CD14-positive monocyte (primary cell): ENCODE results near the gene ANGPTL8. TPM values are rescaled to one million over a fixed set of nuclear protein-coding genes. Genes with fewer than 3 reads are reported as not detected.

ENCODE experiments used
- DNase-seq, 3 donors: peaks; one replicate each; pipeline ENCODE4 v3.0.0-alpha.2; 2011 to 2022
- H2AFZ ChIP-seq: 2 replicates; pipeline ENCODE4 v1.6.0; 2012; ENCODE audit warnings: mild to moderate bottlenecking, low read depth, low read length, inconsistent platforms; ENCODE audit not compliant: insufficient read depth, poor library complexity, severe bottlenecking
- H3K27ac ChIP-seq, 2 donors: 1 replicate in 1 of 2; 2 replicates in 1 of 2; pipeline ENCODE4 v1.5.1; 2012 to 2013; ENCODE audit warnings: low read length in 2 of 2, control low read depth in 1 of 2, inconsistent platforms in 1 of 2, low read depth in 1 of 2, mild to moderate bottlenecking in 1 of 2
- H3K27me3 ChIP-seq, 2 donors: one replicate each; pipeline versions ENCODE4 v1.6.0 to v1.6.1; 2011 to 2013; ENCODE audit warnings: low read length in 2 of 2; ENCODE audit not compliant: control insufficient read depth in 2 of 2, insufficient read depth in 2 of 2
- H3K36me3 ChIP-seq, 2 donors: replicated peaks in 1 of 2; 1 replicate in 1 of 2; 2 replicates in 1 of 2; pipeline versions ENCODE4 v1.5.1 to v1.6.1; 2012 to 2013; ENCODE audit warnings: low read length in 2 of 2, control low read depth in 1 of 2, inconsistent platforms in 1 of 2, mild to moderate bottlenecking in 1 of 2; ENCODE audit not compliant: insufficient read depth in 2 of 2, control insufficient read depth in 1 of 2
- H3K4me1 ChIP-seq, 2 donors: 1 replicate in 1 of 2; 2 replicates in 1 of 2; pipeline versions ENCODE4 v1.5.1 to v1.6.1; 2012 to 2013; ENCODE audit warnings: low read length in 2 of 2, control low read depth in 1 of 2, inconsistent platforms in 1 of 2, mild to moderate bottlenecking in 1 of 2, moderate library complexity in 1 of 2; ENCODE audit not compliant: insufficient read depth in 2 of 2, control insufficient read depth in 1 of 2
- H3K4me2 ChIP-seq: replicated peaks from 2 replicates; pipeline ENCODE3; 2012; ENCODE audit warnings: low read length, moderate library complexity, mild to moderate bottlenecking; ENCODE audit not compliant: poor library complexity, severe bottlenecking; ENCODE audit errors: extremely low read depth
- H3K4me3 ChIP-seq, 3 experiments: fragments of 200-600 bp in 1 of 3; sonication (generic) in 1 of 3; replicated peaks in 1 of 3; 1 replicate in 2 of 3; 2 replicates in 1 of 3; pipeline ENCODE4 v1.5.1; 2011 to 2013; ENCODE audit warnings: low read length in 3 of 3, mild to moderate bottlenecking in 3 of 3, control low read depth in 2 of 3, low read depth in 2 of 3, inconsistent platforms in 1 of 3, moderate library complexity in 1 of 3
- H3K79me2 ChIP-seq: 2 replicates; pipeline ENCODE4 v1.6.0; 2012; ENCODE audit warnings: mild to moderate bottlenecking, control low read depth, inconsistent platforms, low read length, moderate library complexity; ENCODE audit not compliant: insufficient read depth
- H3K9ac ChIP-seq: 2 replicates; pipeline ENCODE4 v1.6.0; 2017; ENCODE audit warnings: low read length, mild to moderate bottlenecking; ENCODE audit not compliant: insufficient read depth, poor library complexity, severe bottlenecking
- H3K9me3 ChIP-seq, 2 donors: replicated peaks in 1 of 2; 1 replicate in 1 of 2; 2 replicates in 1 of 2; pipeline versions ENCODE4 v1.5.1 to v1.6.1; 2012 to 2013; ENCODE audit warnings: low read length in 2 of 2, control low read depth in 1 of 2; ENCODE audit not compliant: control insufficient read depth in 1 of 2, insufficient read depth in 1 of 2
- H4K20me1 ChIP-seq: 2 replicates; pipeline ENCODE4 v1.6.0; 2012; ENCODE audit warnings: mild to moderate bottlenecking, low read length, control low read depth, moderate library complexity; ENCODE audit not compliant: insufficient read depth
- H3K27ac Mint-ChIP-seq, 7 donors: one replicate each; pipeline ENCODE4 v1.8.0; 2020; ENCODE audit warnings: mild to moderate bottlenecking in 7 of 7, mixed read lengths in 7 of 7, moderate library complexity in 6 of 7, inconsistent platforms in 2 of 7
- H3K27me3 Mint-ChIP-seq, 3 donors: one replicate each; pipeline ENCODE4 v1.8.0; 2021 to 2022; ENCODE audit warnings: low read depth in 3 of 3, mild to moderate bottlenecking in 3 of 3, mixed read lengths in 3 of 3, moderate library complexity in 3 of 3, inconsistent platforms in 1 of 3
- H3K36me3 Mint-ChIP-seq, 2 donors: one replicate each; pipeline ENCODE4 v1.8.0; 2020; ENCODE audit warnings: mixed read lengths in 2 of 2, inconsistent platforms in 1 of 2, mild to moderate bottlenecking in 1 of 2
- H3K4me1 Mint-ChIP-seq: one replicate; pipeline ENCODE4 v1.8.0; 2020; ENCODE audit warnings: mild to moderate bottlenecking, mixed read lengths
- H3K4me3 Mint-ChIP-seq, 2 donors: one replicate each; pipeline ENCODE4 v1.8.0; 2020; ENCODE audit warnings: mild to moderate bottlenecking in 2 of 2, mixed read lengths in 2 of 2, moderate library complexity in 1 of 2
- H3K9me3 Mint-ChIP-seq, 7 donors: one replicate each; pipeline ENCODE4 v1.8.0; 2020 to 2022; ENCODE audit warnings: mixed read lengths in 7 of 7, mild to moderate bottlenecking in 6 of 7, moderate library complexity in 6 of 7, inconsistent platforms in 2 of 7
- CTCF ChIP-seq: fragments of 200-600 bp; IDR thresholded peaks from one replicate; pipeline ENCODE4 v1.8.0; 2022; ENCODE audit warnings: antibody characterized with exemption, mild to moderate bottlenecking
- WGBS: methylation state at CpG from one replicate; pipeline ENCODE4 v1.1.5; 2013; ENCODE audit warnings: missing lambda C conversion rate; ENCODE audit not compliant: insufficient coverage; 5-methylcytosine and 5-hydroxymethylcytosine counted together
- intact Hi-C, 2 donors: fragments of 100-400 bp; cut with micrococcal nuclease; formaldehyde crosslinking; loops; one replicate each; pipeline versions ENCODE4 v1.15.0 to v1.15.1; 2023
- polyA plus RNA-seq, 3 donors: library from polyadenylated mRNA; depleted of rRNA in 1 of 3; unstranded in 2 of 3; stranded (reverse) in 1 of 3; fragments of 300-500 nt in 2 of 3; fragments of >200 nt in 1 of 3; fragmentation: Illumina TruSeq in 2 of 3; gene quantifications; 1 replicate in 2 of 3; 2 replicates in 1 of 3; pipeline ENCODE4 v1.2.3, GENCODE V29; 2012 to 2021

ANGPTL8 gene
- polyA plus RNA-seq, 3 donors: not detected

DNA sequence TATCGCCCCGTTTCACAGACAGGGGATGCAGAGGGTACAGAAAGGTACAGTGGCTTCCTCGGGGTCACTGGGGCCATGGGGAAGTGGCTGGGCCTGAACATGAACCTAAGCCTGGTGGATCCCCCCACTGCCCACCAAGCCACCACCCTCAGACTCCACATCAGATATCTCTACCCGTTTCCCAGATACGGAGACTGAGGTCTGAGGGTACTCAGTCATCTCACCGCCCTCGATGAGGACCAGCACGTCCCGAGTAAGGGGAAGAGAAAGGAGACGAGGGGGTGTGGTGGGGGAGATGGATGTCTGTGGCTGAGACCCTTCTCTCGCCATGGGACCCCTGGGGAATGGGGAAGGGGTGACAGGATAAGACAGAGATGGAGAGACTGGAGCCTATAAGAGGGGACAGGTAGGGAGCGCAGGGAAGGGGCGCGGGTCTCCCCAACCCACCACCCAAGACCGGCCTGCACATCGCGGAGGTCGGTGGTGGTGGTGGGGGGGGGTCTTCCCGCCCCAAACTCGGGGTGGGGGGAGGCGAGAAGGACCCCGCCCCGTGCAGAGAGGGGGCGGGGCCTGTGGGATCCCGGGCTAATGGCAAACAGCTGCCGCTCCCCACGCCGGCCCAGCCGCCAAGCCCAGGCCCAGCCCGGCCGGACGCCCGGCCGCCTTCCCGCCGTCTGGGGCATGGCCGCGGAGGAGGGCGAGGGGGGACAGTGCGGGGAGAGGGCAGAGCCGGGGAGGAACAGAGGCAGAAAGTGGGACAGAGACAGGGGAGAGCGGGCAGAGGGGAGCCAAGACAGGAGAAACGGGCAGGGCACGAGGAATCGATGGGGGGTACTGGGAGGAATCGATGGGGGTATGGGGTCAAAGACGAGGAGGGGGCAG lies 42.8 kb upstream of the ANGPTL8 start:
- Mint-ChIP-seq H3K4me3 (peak overlapping the region; percentile 76 to 87), H3K4me1 (peaks cover 23% of the 10 kb centered on the region), H3K27ac (peak overlapping the region in 2 of 7 donors; percentile 53 to 70), H3K9me3 (peaks cover 0 to 6% (median 3%) of the 10 kb centered on the region in 7 donors), H3K36me3 (peaks cover 0 to 3% of the 10 kb centered on the region in 2 donors), H3K27me3 (peaks cover 0 to 17% (median 7%) of the 10 kb centered on the region in 3 donors)
- 8% methylated on average over 37 of the region's 47 CpGs for WGBS
- H3K4me1 ChIP-seq: peaks cover 22 to 31% of the 10 kb centered on the region in 2 donors
- intact Hi-C loops: loop anchor here in 1 of 2 donors (5.0 kb wide), 1 partner anchor 39 kb away; the partner anchor contains the start of gene SPC24
- peak overlapping the region; percentile 83 for H2AFZ ChIP-seq
- no peak for TF ChIP-seq CTCF
- peaks cover 0 to 2% of the 10 kb centered on the region in 2 donors for H3K9me3 ChIP-seq
- H3K27ac ChIP-seq: no peak overlapping the region
- H3K4me2 ChIP-seq: peak overlapping the region; percentile 95
- no peak for DNase-seq
- peak overlapping the region; percentile 23 to 76 (median 48) for H3K4me3 ChIP-seq
- no peaks in the 10 kb centered on the region for H3K79me2 ChIP-seq
- H4K20me1 ChIP-seq: no peaks in the 10 kb centered on the region
- no peaks in the 10 kb centered on the region for H3K36me3 ChIP-seq
- H3K9ac ChIP-seq: peak overlapping the region; percentile 36
- peaks cover 0 to 5% of the 10 kb centered on the region in 2 donors for H3K27me3 ChIP-seq

- H3K4me2 ChIP-seq: peak within 1 kb of the TSS; percentile 95
- H3K9me3 Mint-ChIP-seq: peaks cover 0 to 2% (median 0%) of the 10 kb centered on the region in 7 donors
- no peaks in the 10 kb centered on the region for H3K79me2 ChIP-seq
- H3K27ac ChIP-seq: peak within 1 kb of the TSS in 1 of 2 donors; percentile 48
- peaks cover 22 to 31% of the 10 kb centered on the region in 2 donors for H3K4me1 ChIP-seq
- peak within 1 kb of the TSS; percentile 48 to 76 (median 61) for H3K4me3 ChIP-seq
- H3K36me3 Mint-ChIP-seq: peaks cover 0 to 3% of the 10 kb centered on the region in 2 donors
- DNase-seq: peak; percentile 60 to 71 (median 67)
- no peak for TF ChIP-seq CTCF
- peak within 1 kb of the TSS; percentile 47 for H3K9ac ChIP-seq
- H3K4me1 Mint-ChIP-seq: peaks cover 22% of the 10 kb centered on the region
- H4K20me1 ChIP-seq: no peaks in the 10 kb centered on the region
- peak within 1 kb of the TSS; percentile 76 to 87 for H3K4me3 Mint-ChIP-seq
- intact Hi-C loops: loop anchor here in 1 of 2 donors (5.0 kb wide), 1 partner anchor 40 kb away; the partner anchor contains the start of gene SPC24
- 2% methylated on average over 55 of the region's 78 CpGs for WGBS
- no peaks in the 10 kb centered on the region for H3K36me3 ChIP-seq
- H3K27ac Mint-ChIP-seq: peak within 1 kb of the TSS in 3 of 7 donors; percentile 70 to 81 (median 78)
- peak within 1 kb of the TSS; percentile 83 for H2AFZ ChIP-seq
- H3K27me3 Mint-ChIP-seq: peaks cover 0 to 17% (median 8%) of the 10 kb centered on the region in 3 donors
- H3K9me3 ChIP-seq: no peaks in the 10 kb centered on the region
- peaks cover 0 to 5% of the 10 kb centered on the region in 2 donors for H3K27me3 ChIP-seq
Observed at GRCh38 chr19:11197291-11198174, 41.9 kb upstream of the ANGPTL8 start, which contains the start of gene KANK2. Gene KANK2 (minus strand): TSS chr19:11197545. CDS start chr19:11194511, 3,034 bp downstream.
